Endothelial cell (in vitro differentiated cells): ENCODE data around the gene CRHBP. TPM values are rescaled to one million over a fixed set of nuclear protein-coding genes. Genes with fewer than 3 reads are reported as not detected.
"Not testable (repeated sequence)": the region's sequence is repeated elsewhere in the genome, so short reads cannot be mapped to it uniquely, and the experiment has no call there.

Experiments
- DNase-seq: peaks from one replicate; pipeline ENCODE4 v3.0.0; 2021; ENCODE audit warnings: low spot score
- H3K27ac Mint-ChIP-seq: one replicate; pipeline ENCODE4 v1.8.0; 2021; ENCODE audit warnings: mixed read lengths, inconsistent platforms; ENCODE audit not compliant: unreplicated experiment
- H3K27me3 Mint-ChIP-seq: one replicate; pipeline ENCODE4 v1.8.0; 2021; ENCODE audit warnings: mild to moderate bottlenecking, moderate library complexity, mixed read lengths, inconsistent platforms; ENCODE audit not compliant: unreplicated experiment
- H3K36me3 Mint-ChIP-seq: one replicate; pipeline ENCODE4 v1.8.0; 2021; ENCODE audit warnings: mild to moderate bottlenecking, low read depth, mixed read lengths, inconsistent platforms; ENCODE audit not compliant: unreplicated experiment
- H3K4me1 Mint-ChIP-seq: one replicate; pipeline ENCODE4 v1.8.0; 2021; ENCODE audit warnings: mild to moderate bottlenecking, mixed read lengths, inconsistent platforms; ENCODE audit not compliant: unreplicated experiment
- H3K4me3 Mint-ChIP-seq: one replicate; pipeline ENCODE4 v1.8.0; 2021; ENCODE audit warnings: mild to moderate bottlenecking, mixed read lengths, inconsistent platforms; ENCODE audit not compliant: unreplicated experiment
- H3K9me3 Mint-ChIP-seq: one replicate; pipeline ENCODE4 v1.8.0; 2021; ENCODE audit warnings: mixed read lengths, inconsistent platforms; ENCODE audit not compliant: unreplicated experiment
- CTCF ChIP-seq: fragments of 200-600 bp; sonication (generic); IDR thresholded peaks from one replicate; pipeline ENCODE4 v1.5.0; 2021; ENCODE audit warnings: antibody characterized with exemption; ENCODE audit not compliant: unreplicated experiment
- total RNA-seq: library from RNA; stranded (reverse); fragmentation: NEBNext Ultra II Directional; extraction: Animal tissue kit (Norgen Biotek cat#: 25700); gene quantifications from one replicate; pipeline ENCODE4 v1.2.1, GENCODE V29; 2021; ENCODE audit not compliant: unreplicated experiment

The CRHBP gene
- total RNA-seq, 1 donor from 2014 or later = 108 TPM

DNA sequence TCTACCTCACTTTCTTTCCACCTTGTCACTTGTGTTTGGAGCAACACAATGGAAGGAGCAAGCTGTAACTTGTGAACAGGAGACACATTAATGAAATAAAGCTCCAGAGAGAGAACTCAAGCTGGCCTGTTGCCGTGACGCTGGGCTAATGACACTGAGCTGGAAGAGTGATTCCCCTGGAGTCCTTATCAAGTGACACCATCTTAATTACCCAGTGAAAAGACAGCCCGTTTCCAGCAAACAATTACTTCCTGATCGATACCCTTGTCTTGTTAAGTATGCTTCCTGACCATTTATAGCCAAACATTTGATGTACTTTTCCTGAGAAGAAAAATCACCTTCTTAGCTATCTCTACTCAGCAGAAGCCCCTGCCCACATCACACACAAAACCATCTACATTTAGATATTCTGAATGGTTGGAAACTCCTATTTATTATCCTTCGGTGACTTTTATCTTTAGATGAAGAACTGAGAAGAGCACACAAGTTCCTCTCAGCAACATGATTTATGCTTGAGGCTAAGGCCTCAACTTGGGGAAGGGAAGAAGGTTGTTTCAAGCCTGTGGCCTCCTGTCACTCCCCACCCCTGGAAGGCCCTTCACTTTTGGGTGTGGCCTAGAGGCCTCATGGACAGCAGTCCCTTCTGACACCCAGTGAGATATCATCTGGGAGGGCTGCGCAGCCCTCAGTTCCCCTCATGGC, 34.1 kb downstream of the CRHBP start:
- Mint-ChIP-seq H3K4me1 (peaks cover 7% of the 10 kb centered on the region), H3K36me3 (no peaks in the 10 kb centered on the region), H3K4me3 (no peak overlapping the region), H3K27ac (no peak overlapping the region), H3K9me3 (no peaks in the 10 kb centered on the region), H3K27me3 (no peaks in the 10 kb centered on the region)
- no peak for TF ChIP-seq CTCF
- DNase-seq = no peak

DNA sequence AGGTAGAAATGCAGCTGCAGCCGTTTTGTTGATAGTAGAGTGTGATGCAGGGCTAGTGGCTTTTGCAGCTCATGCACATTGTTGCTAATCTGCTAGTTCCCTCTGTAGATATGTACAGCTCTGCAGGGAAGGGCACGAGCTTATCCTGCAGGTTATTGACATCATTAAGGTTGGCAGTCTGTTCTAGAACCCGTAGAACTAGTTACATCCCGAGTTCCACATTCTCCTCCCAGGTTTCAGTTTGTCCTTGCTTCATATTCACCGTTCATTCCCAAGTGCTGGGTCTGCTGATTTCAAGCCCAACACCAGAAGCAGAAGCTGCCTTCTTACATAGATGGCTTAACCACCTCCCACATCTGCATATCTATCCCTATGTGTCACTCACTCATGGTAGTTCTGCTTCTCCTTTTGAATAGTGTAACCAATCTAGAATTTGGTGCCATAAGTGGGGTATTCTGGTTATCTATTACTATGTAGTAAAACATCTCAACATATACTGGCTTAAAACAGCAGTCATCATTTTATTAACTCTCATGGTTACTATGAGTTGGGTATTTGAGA, 38.1 kb downstream of the CRHBP start:
- Mint-ChIP-seq H3K4me3 (no peak overlapping the region), H3K27ac (no peak overlapping the region), H3K36me3 (no peaks in the 10 kb centered on the region), H3K27me3 (no peaks in the 10 kb centered on the region), H3K9me3 (no peaks in the 10 kb centered on the region), H3K4me1 (peaks cover 7% of the 10 kb centered on the region)
- DNase-seq = no peak
- TF ChIP-seq CTCF = no peak

DNA sequence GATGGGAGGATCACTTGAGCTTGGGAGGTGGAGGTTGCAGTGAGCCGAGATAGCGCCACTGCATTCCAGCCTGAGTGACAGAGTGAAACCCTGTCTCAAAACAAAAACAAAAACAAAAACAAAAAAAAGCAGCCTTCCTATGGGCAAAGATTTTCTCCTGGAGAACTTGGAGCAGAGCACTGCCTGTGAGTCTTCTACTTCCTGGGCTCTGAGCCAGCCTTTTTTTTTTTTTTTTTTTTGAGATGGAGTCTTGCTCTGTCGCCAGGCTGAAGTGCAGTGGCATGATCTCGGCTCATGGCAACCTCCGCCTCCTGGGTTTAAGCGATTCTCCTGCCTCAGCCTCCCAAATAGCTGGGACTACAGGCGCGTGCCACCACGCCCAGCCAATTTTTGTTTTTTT, 40.6 kb downstream of the CRHBP start:
- H3K9me3 Mint-ChIP-seq = not testable (repeated sequence)

DNA sequence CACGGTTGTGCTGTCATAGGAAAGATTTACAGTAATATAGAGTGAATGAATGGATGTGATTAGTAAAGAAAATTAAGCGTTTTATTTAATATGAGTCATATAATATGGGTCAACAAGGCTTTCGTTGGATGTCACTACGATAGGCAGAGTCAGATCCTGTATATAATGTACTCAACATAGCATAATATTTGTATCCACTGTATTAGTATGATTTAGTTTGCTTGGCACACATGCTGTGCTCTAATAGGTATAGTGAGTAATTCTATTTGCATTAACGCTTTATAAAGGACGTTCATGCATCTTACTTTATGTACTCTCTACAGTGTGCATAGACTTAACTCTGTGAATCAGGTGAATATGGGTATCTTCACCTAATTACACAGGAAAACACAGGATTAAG, 41.5 kb downstream of the CRHBP start:
- no peak overlapping the region for H3K4me3 Mint-ChIP-seq
- no peak for TF ChIP-seq CTCF
- H3K36me3 Mint-ChIP-seq = no peaks in the 10 kb centered on the region
- H3K4me1 Mint-ChIP-seq = no peaks in the 10 kb centered on the region
- no peak for DNase-seq
- H3K9me3 Mint-ChIP-seq = no peaks in the 10 kb centered on the region
- no peaks in the 10 kb centered on the region for H3K27me3 Mint-ChIP-seq
- H3K27ac Mint-ChIP-seq = no peak overlapping the region

More for the DNA sequence above, 40.6 kb downstream of the CRHBP start:
- H3K27me3 Mint-ChIP-seq, H3K4me1 Mint-ChIP-seq, DNase-seq, H3K27ac Mint-ChIP-seq, H3K4me3 Mint-ChIP-seq, H3K36me3 Mint-ChIP-seq: not testable (repeated sequence)

DNA sequence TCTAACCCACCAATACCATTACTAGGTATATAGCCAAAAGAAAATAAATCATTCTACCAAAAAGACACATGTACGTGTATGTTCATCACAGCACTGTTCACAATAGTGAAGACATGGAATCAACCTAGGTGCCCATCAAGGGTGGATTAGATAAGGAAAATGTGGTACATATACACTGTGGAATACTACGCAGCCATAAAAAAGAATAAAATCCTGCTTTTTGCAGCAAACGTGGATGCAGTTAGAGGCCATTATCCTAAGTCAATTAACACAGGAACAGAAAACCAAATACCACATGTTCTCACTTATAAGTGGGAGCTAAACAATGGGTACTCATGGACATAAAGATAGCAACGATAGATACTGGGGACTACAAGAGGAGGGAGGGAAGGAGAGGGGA, 45.4 kb downstream of the CRHBP start:
- not testable (repeated sequence) for H3K4me3 Mint-ChIP-seq, DNase-seq, H3K27me3 Mint-ChIP-seq, H3K27ac Mint-ChIP-seq, H3K9me3 Mint-ChIP-seq, H3K4me1 Mint-ChIP-seq, H3K36me3 Mint-ChIP-seq

- no peaks in the 10 kb centered on the region for H3K27me3 Mint-ChIP-seq
- no peak for DNase-seq
- no peaks in the 10 kb centered on the region for H3K4me1 Mint-ChIP-seq
- H3K4me3 Mint-ChIP-seq = no peak overlapping the region
- no peaks in the 10 kb centered on the region for H3K36me3 Mint-ChIP-seq
- no peaks in the 10 kb centered on the region for H3K9me3 Mint-ChIP-seq
- H3K27ac Mint-ChIP-seq = no peak overlapping the region
- TF ChIP-seq CTCF = no peak
These were observed 46.6 kb downstream of the CRHBP start for GRCh38 chr5:76999451-76999850.
